GM12864 (cell line): ENCODE measurements around the gene PAPSS1.
"Not testable (repeated sequence)": the region's sequence is repeated elsewhere in the genome, so short reads cannot be mapped to it uniquely, and the experiment has no call there.

ENCODE experiments used
- DNase-seq: peaks from one replicate; pipeline ENCODE4 v3.0.0-alpha.2; 2011; ENCODE audit warnings: low read depth
- H3K4me3 ChIP-seq: 2 replicates; pipeline ENCODE4 v1.5.1; 2011; ENCODE audit warnings: mild to moderate bottlenecking, low read depth, low read length, control low read depth
- CTCF ChIP-seq: IDR thresholded peaks from 2 replicates; pipeline ENCODE4 v1.5.1; 2011; ENCODE audit warnings: low read depth, mild to moderate bottlenecking, moderate library complexity, low read length, control low read depth, inconsistent platforms; ENCODE audit errors: missing control alignments

PAPSS1 gene

GRCh38 chr4:107733431-107733925, 13.4 kb upstream of the PAPSS1 start:
- no peak for TF ChIP-seq CTCF
- DNase-seq, result no peak
- H3K4me3 ChIP-seq, result no peak overlapping the region

- DNase-seq, H3K4me3 ChIP-seq: not testable (repeated sequence)
Observed at GRCh38 chr4:107729050-107729449, 9.0 kb upstream of the PAPSS1 start.

- not testable (repeated sequence) for H3K4me3 ChIP-seq, DNase-seq
Observed at GRCh38 chr4:107726131-107726925, 6.3 kb upstream of the PAPSS1 start.

- no peak overlapping the region for H3K4me3 ChIP-seq
- DNase-seq, result no peak
- TF ChIP-seq CTCF, result no peak
Observed at GRCh38 chr4:107725281-107725859, 5.3 kb upstream of the PAPSS1 start.

GRCh38 chr4:107723331-107723730, 3.3 kb upstream of the PAPSS1 start:
- not testable (repeated sequence) for DNase-seq, H3K4me3 ChIP-seq

- TF ChIP-seq CTCF, result no peak
- DNase-seq, result no peak
- peak overlapping the region; percentile 97 for H3K4me3 ChIP-seq
Observed at GRCh38 chr4:107721436-107722100, 1.5 kb upstream of the PAPSS1 start.

GRCh38 chr4:107719207-107719921, 670 bp downstream of the PAPSS1 start:
- DNase-seq, result no peak
- peak overlapping the region; percentile 97 for H3K4me3 ChIP-seq
- no peak for TF ChIP-seq CTCF

GRCh38 chr4:107718351-107718965, 1.6 kb downstream of the PAPSS1 start:
- peak overlapping the region; percentile 97 for H3K4me3 ChIP-seq
- peak; percentile 55 for DNase-seq
- TF ChIP-seq CTCF, result no peak
